ENCODE data around the gene CD40. TPM values are rescaled to one million over a fixed set of nuclear protein-coding genes. Genes with fewer than 3 reads are reported as not detected.

The CD40 gene
- total RNA-seq, 1 experiment from 2014 or later, result 6.3 TPM

- no peak overlapping the region for H3K27ac ChIP-seq (ENCODE audit: low read length)
- H2AFZ ChIP-seq (ENCODE audit: low read length), result no peak overlapping the region
- no peaks in the 10 kb centered on the region for H4K20me1 ChIP-seq (ENCODE audit: insufficient read depth, low read depth, low read length)
- H3K4me2 ChIP-seq (ENCODE audit: low read depth, low read length, poor library complexity, severe bottlenecking), result peak overlapping the region; percentile 29
- no peak overlapping the region for H3K9ac ChIP-seq (ENCODE audit: low read length)
- no peak overlapping the region for H3K4me3 ChIP-seq (ENCODE audit: low read length)
- H3K27me3 ChIP-seq (ENCODE audit: low read length), result no peaks in the 10 kb centered on the region
- H3K36me3 ChIP-seq (ENCODE audit: insufficient read depth, low read length), result no peaks in the 10 kb centered on the region
- DNase-seq, result no peak
- H3K9me3 ChIP-seq (ENCODE audit: low read length), result no peaks in the 10 kb centered on the region
- no peaks in the 10 kb centered on the region for H3K9me2 ChIP-seq (replicated peaks; ENCODE audit: insufficient read depth, low read length)
- H3K4me1 ChIP-seq (ENCODE audit: low read length), result peaks cover 25% of the 10 kb centered on the region
- H3K79me2 ChIP-seq (ENCODE audit: low read length), result no peaks in the 10 kb centered on the region
These were observed 6.3 kb upstream of the CD40 start for GRCh38 chr20:46111836-46112212.

- Histone ChIP-seq H3K79me2 (ENCODE audit: low read length) (no peaks in the 10 kb centered on the region), H2AFZ (ENCODE audit: low read length) (no peak overlapping the region), H3K27ac (ENCODE audit: low read length) (no peak overlapping the region), H4K20me1 (ENCODE audit: insufficient read depth, low read depth, low read length) (no peaks in the 10 kb centered on the region), H3K27me3 (ENCODE audit: low read length) (no peaks in the 10 kb centered on the region), H3K9me3 (ENCODE audit: low read length) (no peaks in the 10 kb centered on the region), H3K36me3 (ENCODE audit: insufficient read depth, low read length) (no peaks in the 10 kb centered on the region), H3K4me2 (ENCODE audit: low read depth, low read length, poor library complexity, severe bottlenecking) (no peak overlapping the region), H3K9me2 (replicated peaks; ENCODE audit: insufficient read depth, low read length) (no peaks in the 10 kb centered on the region), H3K9ac (ENCODE audit: low read length) (no peak overlapping the region), H3K4me1 (ENCODE audit: low read length) (peaks cover 25% of the 10 kb centered on the region), H3K4me3 (ENCODE audit: low read length) (no peak overlapping the region)
- DNase-seq, result no peak
These were observed 5.5 kb upstream of the CD40 start for GRCh38 chr20:46112430-46113112.

GRCh38 chr20:46113113-46113470 is 5.0 kb upstream of the CD40 start:
- Histone ChIP-seq H3K4me1 (ENCODE audit: low read length) (peaks cover 28% of the 10 kb centered on the region), H3K9me3 (ENCODE audit: low read length) (no peaks in the 10 kb centered on the region), H3K27me3 (ENCODE audit: low read length) (no peaks in the 10 kb centered on the region), H3K9ac (ENCODE audit: low read length) (no peak overlapping the region), H3K36me3 (ENCODE audit: insufficient read depth, low read length) (no peaks in the 10 kb centered on the region), H2AFZ (ENCODE audit: low read length) (no peak overlapping the region), H4K20me1 (ENCODE audit: insufficient read depth, low read depth, low read length) (no peaks in the 10 kb centered on the region), H3K27ac (ENCODE audit: low read length) (no peak overlapping the region), H3K9me2 (replicated peaks; ENCODE audit: insufficient read depth, low read length) (no peaks in the 10 kb centered on the region), H3K4me3 (ENCODE audit: low read length) (no peak overlapping the region), H3K4me2 (ENCODE audit: low read depth, low read length, poor library complexity, severe bottlenecking) (no peak overlapping the region), H3K79me2 (ENCODE audit: low read length) (no peaks in the 10 kb centered on the region)
- no peak for DNase-seq

GRCh38 chr20:46114449-46114848 is 3.7 kb upstream of the CD40 start:
- H3K79me2 ChIP-seq (ENCODE audit: low read length), result no peaks in the 10 kb centered on the region
- H3K4me1 ChIP-seq (ENCODE audit: low read length), result peaks cover 28% of the 10 kb centered on the region
- no peaks in the 10 kb centered on the region for H3K9me3 ChIP-seq (ENCODE audit: low read length)
- no peak overlapping the region for H3K4me3 ChIP-seq (ENCODE audit: low read length)
- H3K27ac ChIP-seq (ENCODE audit: low read length), result no peak overlapping the region
- H3K9me2 ChIP-seq (replicated peaks; ENCODE audit: insufficient read depth, low read length), result no peaks in the 10 kb centered on the region
- H3K9ac ChIP-seq (ENCODE audit: low read length), result no peak overlapping the region
- no peaks in the 10 kb centered on the region for H3K36me3 ChIP-seq (ENCODE audit: insufficient read depth, low read length)
- DNase-seq, result no peak
- H3K27me3 ChIP-seq (ENCODE audit: low read length), result no peaks in the 10 kb centered on the region
- no peaks in the 10 kb centered on the region for H4K20me1 ChIP-seq (ENCODE audit: insufficient read depth, low read depth, low read length)
- H3K4me2 ChIP-seq (ENCODE audit: low read depth, low read length, poor library complexity, severe bottlenecking), result no peak overlapping the region
- H2AFZ ChIP-seq (ENCODE audit: low read length), result no peak overlapping the region

GRCh38 chr20:46118481-46119020 is 437 bp downstream of the CD40 start:
- DNase-seq, result peak; percentile 61
- Histone ChIP-seq H3K4me1 (ENCODE audit: low read length) (peaks cover 28% of the 10 kb centered on the region), H3K27ac (ENCODE audit: low read length) (no peak overlapping the region), H3K36me3 (ENCODE audit: insufficient read depth, low read length) (no peaks in the 10 kb centered on the region), H3K9me2 (replicated peaks; ENCODE audit: insufficient read depth, low read length) (no peaks in the 10 kb centered on the region), H2AFZ (ENCODE audit: low read length) (no peak overlapping the region), H3K9me3 (ENCODE audit: low read length) (no peaks in the 10 kb centered on the region), H3K4me2 (ENCODE audit: low read depth, low read length, poor library complexity, severe bottlenecking) (peak overlapping the region; percentile 73), H3K27me3 (ENCODE audit: low read length) (no peaks in the 10 kb centered on the region), H4K20me1 (ENCODE audit: insufficient read depth, low read depth, low read length) (0 out of 2 replicates have a peak, but pooled peaks cover 3% of the 10 kb centered on the region), H3K4me3 (ENCODE audit: low read length) (peak overlapping the region; percentile 66; the same call in 1 of the 2 replicates), H3K79me2 (ENCODE audit: low read length) (no peaks in the 10 kb centered on the region), H3K9ac (ENCODE audit: low read length) (peak overlapping the region; percentile 63)

- Histone ChIP-seq H3K9ac (ENCODE audit: low read length) (peak overlapping the region; percentile 63), H3K36me3 (ENCODE audit: insufficient read depth, low read length) (no peaks in the 10 kb centered on the region), H3K4me1 (ENCODE audit: low read length) (peaks cover 28% of the 10 kb centered on the region), H2AFZ (ENCODE audit: low read length) (no peak overlapping the region), H3K9me3 (ENCODE audit: low read length) (no peaks in the 10 kb centered on the region), H3K27me3 (ENCODE audit: low read length) (no peaks in the 10 kb centered on the region), H3K79me2 (ENCODE audit: low read length) (no peaks in the 10 kb centered on the region), H3K9me2 (replicated peaks; ENCODE audit: insufficient read depth, low read length) (no peaks in the 10 kb centered on the region), H3K4me3 (ENCODE audit: low read length) (peak overlapping the region; percentile 66; the same call in 1 of the 2 replicates), H4K20me1 (ENCODE audit: insufficient read depth, low read depth, low read length) (0 out of 2 replicates have a peak, but pooled peaks cover 3% of the 10 kb centered on the region), H3K27ac (ENCODE audit: low read length) (no peak overlapping the region), H3K4me2 (ENCODE audit: low read depth, low read length, poor library complexity, severe bottlenecking) (peak overlapping the region; percentile 73)
- no peak for DNase-seq
These were observed 973 bp downstream of the CD40 start for GRCh38 chr20:46119028-46119546.

- H3K79me2 ChIP-seq (ENCODE audit: low read length), result no peaks in the 10 kb centered on the region
- no peaks in the 10 kb centered on the region for H3K36me3 ChIP-seq (ENCODE audit: insufficient read depth, low read length)
- no peaks in the 10 kb centered on the region for H3K9me3 ChIP-seq (ENCODE audit: low read length)
- peak overlapping the region; percentile 63 for H3K9ac ChIP-seq (ENCODE audit: low read length)
- DNase-seq, result no peak
- no peak overlapping the region for H2AFZ ChIP-seq (ENCODE audit: low read length)
- H3K27ac ChIP-seq (ENCODE audit: low read length), result no peak overlapping the region
- H4K20me1 ChIP-seq (ENCODE audit: insufficient read depth, low read depth, low read length), result 0 out of 2 replicates have a peak, but pooled peaks cover 3% of the 10 kb centered on the region
- H3K4me3 ChIP-seq (ENCODE audit: low read length), result no peak overlapping the region
- H3K4me2 ChIP-seq (ENCODE audit: low read depth, low read length, poor library complexity, severe bottlenecking), result peak overlapping the region; percentile 73
- no peaks in the 10 kb centered on the region for H3K9me2 ChIP-seq (replicated peaks; ENCODE audit: insufficient read depth, low read length)
- H3K27me3 ChIP-seq (ENCODE audit: low read length), result no peaks in the 10 kb centered on the region
- H3K4me1 ChIP-seq (ENCODE audit: low read length), result peaks cover 28% of the 10 kb centered on the region
These were observed 1.4 kb downstream of the CD40 start for GRCh38 chr20:46119547-46119946.

GRCh38 chr20:46120136-46120535 is 2.0 kb downstream of the CD40 start:
- no peak overlapping the region for H3K4me2 ChIP-seq (ENCODE audit: low read depth, low read length, poor library complexity, severe bottlenecking)
- H3K36me3 ChIP-seq (ENCODE audit: insufficient read depth, low read length), result no peaks in the 10 kb centered on the region
- no peak for DNase-seq
- no peaks in the 10 kb centered on the region for H3K9me3 ChIP-seq (ENCODE audit: low read length)
- H2AFZ ChIP-seq (ENCODE audit: low read length), result no peak overlapping the region
- H3K4me1 ChIP-seq (ENCODE audit: low read length), result peaks cover 28% of the 10 kb centered on the region
- H3K9me2 ChIP-seq (replicated peaks; ENCODE audit: insufficient read depth, low read length), result no peaks in the 10 kb centered on the region
- no peaks in the 10 kb centered on the region for H3K79me2 ChIP-seq (ENCODE audit: low read length)
- no peak overlapping the region for H3K27ac ChIP-seq (ENCODE audit: low read length)
- no peak overlapping the region for H3K9ac ChIP-seq (ENCODE audit: low read length)
- H3K4me3 ChIP-seq (ENCODE audit: low read length), result no peak overlapping the region
- H3K27me3 ChIP-seq (ENCODE audit: low read length), result no peaks in the 10 kb centered on the region
- H4K20me1 ChIP-seq (ENCODE audit: insufficient read depth, low read depth, low read length), result 0 out of 2 replicates have a peak, but pooled peaks cover 3% of the 10 kb centered on the region

Measured in Karpas-422 (cell line).